Measurements from ENCODE around the gene CTIF.

DNA sequence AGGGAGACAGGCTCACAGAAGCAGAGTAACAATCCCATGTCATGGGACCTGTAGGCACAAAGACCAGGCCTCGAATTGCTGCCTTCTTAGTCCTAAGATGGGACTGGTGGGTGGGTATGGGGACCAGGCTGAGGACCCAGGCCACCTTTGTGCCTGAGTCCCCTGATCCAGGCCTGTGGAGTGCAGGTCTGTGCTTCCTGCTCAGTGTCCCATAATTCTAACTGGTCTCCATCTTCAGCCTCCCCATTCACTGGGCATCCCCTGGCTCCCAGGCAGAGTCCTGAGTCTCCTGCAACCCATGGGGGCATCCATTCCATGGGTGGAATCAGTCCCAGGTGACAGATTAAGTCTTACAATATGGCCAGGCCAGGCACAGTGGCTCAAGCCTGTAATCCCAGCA, 328.0 kb downstream of the CTIF start:
- TF ChIP-seq, protein P1, sequence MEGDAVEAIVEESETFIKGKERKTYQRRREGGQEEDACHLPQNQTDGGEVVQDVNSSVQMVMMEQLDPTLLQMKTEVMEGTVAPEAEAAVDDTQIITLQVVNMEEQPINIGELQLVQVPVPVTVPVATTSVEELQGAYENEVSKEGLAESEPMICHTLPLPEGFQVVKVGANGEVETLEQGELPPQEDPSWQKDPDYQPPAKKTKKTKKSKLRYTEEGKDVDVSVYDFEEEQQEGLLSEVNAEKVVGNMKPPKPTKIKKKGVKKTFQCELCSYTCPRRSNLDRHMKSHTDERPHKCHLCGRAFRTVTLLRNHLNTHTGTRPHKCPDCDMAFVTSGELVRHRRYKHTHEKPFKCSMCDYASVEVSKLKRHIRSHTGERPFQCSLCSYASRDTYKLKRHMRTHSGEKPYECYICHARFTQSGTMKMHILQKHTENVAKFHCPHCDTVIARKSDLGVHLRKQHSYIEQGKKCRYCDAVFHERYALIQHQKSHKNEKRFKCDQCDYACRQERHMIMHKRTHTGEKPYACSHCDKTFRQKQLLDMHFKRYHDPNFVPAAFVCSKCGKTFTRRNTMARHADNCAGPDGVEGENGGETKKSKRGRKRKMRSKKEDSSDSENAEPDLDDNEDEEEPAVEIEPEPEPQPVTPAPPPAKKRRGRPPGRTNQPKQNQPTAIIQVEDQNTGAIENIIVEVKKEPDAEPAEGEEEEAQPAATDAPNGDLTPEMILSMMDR (IDR thresholded peaks at IDR 0.05) = no peak
- TF ChIP-seq POLR2A (IDR thresholded peaks at IDR 0.05) = no peak
- no peak for TF ChIP-seq EP300 (IDR thresholded peaks at IDR 0.05; ENCODE audit: low read depth)

Data from transverse colon (tissue), 3 donors.